ENCODE results near the gene MX2. TPM values are rescaled to one million over a fixed set of nuclear protein-coding genes. Genes with fewer than 3 reads are reported as not detected.

Gene MX2
- total RNA-seq, 2 donors from 2014 or later: 17.6 to 20.4 TPM

DNA sequence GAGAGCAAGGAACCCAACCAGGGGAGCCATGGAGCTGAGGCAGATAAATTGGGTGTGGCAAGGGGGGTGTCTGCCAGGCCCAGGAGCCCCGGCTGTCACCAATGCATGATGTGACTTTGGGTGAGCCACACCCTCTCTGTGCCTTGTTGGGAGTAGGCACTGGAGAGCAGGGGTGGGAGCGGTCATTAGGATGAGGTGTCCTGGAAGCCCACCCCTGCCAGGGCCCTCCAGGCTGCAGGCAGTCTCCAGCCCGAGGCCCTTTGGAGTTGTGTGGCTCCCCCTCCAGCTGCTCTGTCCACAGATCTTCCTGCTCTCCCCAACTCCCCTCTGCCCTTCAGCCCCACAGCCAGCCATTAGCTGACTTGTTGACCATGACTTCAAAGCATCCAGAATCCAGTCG lies 11.4 kb downstream of the MX2 start:
- intact Hi-C loops (cut with DNase I): no loop called here
- DNase-seq (ENCODE audit: low spot score): no peak

DNA sequence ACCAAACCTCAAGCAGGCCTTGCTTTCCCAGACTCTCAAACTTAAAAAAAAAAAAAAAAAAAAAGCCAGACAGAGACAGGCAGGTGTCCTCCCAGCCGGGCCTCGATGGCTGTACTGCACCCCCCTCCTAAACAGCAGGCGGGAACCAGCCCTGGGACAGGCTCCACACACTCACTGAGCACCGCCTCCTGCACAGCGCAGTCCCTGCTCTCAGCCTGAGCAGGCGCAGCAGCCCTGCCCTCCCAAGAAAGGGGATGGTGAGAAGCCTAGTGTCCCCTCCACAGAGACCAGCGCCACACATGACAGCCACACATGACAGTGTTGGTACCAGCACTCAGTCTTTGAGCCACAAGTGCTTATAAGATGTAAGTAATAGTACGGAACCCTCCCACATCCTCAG lies 11.9 kb downstream of the MX2 start:
- intact Hi-C loops (cut with DNase I): no loop called here
- DNase-seq (ENCODE audit: low spot score): no peak

DNA sequence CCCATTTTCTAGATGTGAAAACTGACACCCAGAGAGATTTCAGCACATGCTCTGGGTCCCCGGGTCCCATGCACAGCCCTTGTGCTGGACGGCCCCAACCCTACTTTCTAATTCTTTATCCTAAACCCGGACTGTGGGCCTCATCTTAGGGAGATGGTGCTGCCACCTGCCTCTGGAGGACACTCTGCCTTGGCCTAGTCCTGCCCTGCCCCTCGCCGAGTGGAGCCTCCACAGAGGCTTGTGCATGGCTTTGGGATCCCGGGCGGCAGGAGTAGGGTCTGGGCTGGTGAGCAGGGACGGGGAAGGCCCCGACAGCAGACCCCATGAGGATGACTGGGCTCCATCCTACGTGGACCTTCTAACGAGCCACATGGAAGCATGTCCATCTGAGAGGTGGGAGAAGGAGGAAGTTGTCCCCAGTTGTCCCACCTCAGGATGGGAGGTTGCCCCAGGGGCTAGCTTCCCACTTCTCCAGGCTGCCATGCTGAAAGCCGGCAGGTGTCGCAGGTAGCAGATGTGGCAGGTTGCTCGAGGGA lies 12.4 kb downstream of the MX2 start:
- intact Hi-C loops (cut with DNase I): no loop called here
- no peak for DNase-seq (ENCODE audit: low spot score)

DNA sequence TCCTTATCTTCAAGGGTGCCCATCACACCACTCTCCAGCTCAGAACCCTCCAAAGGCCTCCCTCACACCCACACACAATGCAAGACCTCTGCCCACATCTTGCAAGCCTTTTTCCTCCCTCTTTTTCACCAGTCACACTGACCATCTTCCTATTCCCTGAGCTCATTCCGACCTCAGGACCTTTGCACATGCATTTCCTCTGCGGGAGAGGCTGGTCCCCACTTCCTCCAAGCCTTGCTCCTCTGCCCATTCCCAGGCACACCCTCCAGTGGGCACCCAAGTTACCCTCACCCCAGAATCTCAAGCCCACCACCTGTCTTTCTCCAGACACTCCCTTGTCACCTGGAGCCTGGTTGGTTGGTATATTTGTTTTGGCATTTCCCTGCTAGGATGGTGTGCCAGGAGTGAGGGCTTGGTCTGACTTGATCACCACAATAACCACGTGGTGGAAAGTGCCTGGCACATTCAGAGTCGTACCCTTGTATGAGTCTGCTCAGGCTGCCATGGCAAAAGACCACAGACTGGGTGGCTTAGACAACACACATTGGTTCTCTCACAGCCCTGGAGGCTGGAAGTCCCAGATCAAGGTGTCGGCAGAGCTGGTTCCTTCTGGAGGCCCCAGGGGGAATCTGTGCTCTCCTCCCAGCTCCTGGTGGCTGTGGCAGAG lies 13.2 kb downstream of the MX2 start:
- DNase-seq (ENCODE audit: low spot score): peak; percentile 59
- intact Hi-C loops (cut with DNase I): no loop called here

DNA sequence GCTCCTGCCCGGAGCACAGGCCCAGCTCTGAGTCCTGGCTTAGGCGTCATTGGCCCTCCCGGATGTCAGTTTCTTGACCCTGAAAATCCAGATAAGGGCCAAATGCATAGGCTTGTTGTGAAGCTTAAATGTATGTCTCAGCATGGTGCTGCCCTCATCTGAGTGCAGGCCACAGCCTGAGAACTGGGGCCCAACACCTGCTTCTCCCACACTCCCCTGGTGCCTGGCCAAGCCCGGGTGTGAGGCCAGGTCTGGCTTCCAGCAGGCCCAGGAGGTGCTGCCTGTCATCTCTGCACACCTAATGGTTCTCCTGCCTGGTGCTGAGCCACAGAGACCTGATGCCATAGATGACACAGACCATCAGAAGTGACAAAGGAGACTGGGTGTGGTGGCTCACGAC lies 14.0 kb downstream of the MX2 start:
- DNase-seq (ENCODE audit: low spot score): no peak

DNA sequence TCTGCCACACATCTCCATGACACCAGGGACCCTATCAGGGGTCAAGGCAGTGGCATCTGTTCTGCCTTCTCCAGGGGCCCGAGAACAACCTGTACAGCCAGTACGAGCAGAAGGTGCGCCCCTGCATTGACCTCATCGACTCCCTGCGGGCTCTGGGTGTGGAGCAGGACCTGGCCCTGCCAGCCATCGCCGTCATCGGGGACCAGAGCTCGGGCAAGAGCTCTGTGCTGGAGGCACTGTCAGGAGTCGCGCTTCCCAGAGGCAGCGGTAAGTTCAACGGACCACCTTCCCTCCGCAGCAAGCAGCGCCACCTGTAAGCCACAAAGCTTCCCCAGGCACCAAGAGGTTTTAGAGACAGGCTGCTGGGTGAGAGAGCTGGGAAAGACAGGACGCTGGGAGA lies 15.9 kb downstream of the MX2 start:
- intact Hi-C loops (cut with DNase I): no loop called here
- DNase-seq (ENCODE audit: low spot score): no peak

More for the DNA sequence above, 14.0 kb downstream of the MX2 start:
- intact Hi-C loops (cut with DNase I): no loop called here

DNA sequence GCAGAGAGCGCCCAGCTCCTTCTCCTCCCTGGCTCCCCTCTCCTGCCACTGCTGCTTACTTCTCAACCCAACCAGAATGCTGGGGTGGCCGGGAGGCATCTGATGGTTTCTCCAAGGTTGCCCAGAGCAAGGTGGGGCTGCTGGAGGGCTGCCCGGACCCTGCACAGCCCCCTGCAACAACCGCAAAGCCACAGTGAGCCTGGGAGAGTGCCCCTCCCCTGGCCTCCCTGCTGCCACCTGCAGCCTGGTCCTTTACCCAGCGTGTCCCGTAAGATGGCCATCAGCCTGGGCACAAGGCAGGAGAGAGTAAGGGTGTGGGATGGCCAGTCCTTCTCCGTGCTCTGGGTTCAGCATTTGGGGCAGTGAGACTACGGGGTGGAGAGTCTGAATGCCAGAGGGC lies 17.0 kb downstream of the MX2 start:
- no peak for DNase-seq (ENCODE audit: low spot score)
- intact Hi-C loops (cut with DNase I): no loop called here

DNA sequence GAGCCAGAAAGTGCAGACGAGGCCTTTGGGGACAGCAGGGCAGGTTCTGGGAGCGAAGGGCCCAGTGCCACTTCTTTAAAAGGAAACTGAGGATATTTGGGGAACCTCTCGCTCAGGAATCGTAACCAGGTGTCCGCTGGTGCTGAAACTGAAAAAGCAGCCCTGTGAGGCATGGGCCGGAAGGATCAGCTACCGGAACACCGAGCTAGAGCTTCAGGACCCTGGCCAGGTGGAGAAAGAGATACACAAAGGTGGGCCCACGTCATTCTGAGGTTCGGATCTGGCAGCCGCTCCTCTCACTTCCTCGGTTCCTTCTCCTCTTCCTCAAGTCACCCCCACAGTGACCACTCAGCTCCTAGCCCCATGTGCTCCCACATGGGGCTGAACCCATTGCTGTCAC lies 18.1 kb downstream of the MX2 start:
- intact Hi-C loops (cut with DNase I): no loop called here
- no peak for DNase-seq (ENCODE audit: low spot score)

DNA sequence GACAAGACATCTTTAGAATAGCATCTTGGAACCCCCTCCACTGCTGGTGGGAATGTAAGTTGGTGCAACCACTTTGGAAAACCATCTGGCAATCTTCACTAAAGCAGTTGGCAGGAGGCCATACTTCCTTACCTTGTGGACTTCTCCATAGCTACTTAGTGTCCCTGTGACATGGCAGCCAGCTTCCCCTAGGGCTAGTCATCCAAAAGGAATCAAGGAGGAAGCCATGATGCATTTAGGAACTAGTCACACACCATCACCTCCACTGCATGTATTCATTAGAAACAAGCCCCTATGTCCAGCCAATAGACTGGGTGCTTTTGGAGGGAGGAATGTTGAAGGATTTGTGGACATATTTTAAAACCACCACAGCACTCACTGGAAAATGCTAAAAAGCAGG lies 19.9 kb downstream of the MX2 start:
- intact Hi-C loops (cut with DNase I): no loop called here
- no peak for DNase-seq (ENCODE audit: low spot score)

DNA sequence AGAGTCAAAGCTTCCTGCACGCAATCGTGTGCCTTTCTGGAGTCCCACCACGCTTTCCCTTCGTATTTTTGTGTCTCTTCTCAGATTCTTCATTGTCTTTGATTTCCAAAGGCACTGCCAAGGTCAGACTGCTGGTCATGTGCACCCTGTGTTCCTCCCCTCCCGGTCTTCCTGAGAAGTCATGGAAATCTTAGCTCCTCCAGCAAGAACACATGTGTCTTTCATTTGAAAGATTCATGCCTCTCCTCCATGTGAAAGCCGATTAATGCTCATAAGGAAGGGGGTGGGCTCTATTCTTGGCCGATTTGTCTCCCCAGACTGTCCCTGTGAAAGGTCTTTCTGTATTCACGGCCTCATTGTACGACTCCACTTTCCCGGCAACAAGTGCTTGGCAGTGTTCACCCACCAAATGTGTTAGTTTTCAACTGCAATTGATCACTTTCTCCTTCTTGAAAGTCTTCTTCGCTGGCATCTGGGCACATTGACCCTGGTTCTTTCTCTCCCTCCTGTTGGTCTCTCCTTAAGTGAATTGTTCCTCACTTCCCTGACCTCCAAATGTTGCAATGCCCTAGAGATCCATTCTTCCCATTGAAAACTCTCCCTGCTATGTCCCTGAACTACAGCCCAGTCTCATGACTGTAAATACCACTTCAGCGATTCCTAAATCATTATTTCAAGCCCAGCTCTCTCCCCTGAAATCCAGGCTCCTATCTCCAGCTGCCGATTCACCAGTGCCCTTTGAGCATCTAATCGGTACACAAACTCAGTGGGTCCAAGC lies 25.4 kb downstream of the MX2 start:
- intact Hi-C loops (cut with DNase I): no loop called here
- no peak for DNase-seq (ENCODE audit: low spot score)

DNA sequence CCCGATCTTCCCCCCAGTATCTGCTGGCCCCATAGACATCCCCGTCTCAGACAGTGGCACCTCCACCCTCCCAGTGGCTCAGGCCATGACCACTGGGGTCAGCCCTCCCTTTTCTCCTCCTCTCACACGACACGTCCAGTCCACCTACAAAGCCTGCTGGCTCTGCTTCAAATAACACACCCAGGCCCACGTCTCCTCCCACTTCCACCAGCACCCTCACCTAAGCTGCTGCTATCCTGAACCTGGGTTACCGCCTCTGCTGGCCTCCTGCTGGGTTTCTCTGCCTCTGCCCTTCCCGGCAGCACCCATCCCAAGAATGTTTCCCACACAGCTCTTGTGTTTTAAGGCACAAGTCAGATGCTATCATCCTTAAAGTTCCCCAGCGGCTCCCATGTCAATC lies 26.0 kb downstream of the MX2 start:
- no peak for DNase-seq (ENCODE audit: low spot score)
- intact Hi-C loops (cut with DNase I): no loop called here

DNA sequence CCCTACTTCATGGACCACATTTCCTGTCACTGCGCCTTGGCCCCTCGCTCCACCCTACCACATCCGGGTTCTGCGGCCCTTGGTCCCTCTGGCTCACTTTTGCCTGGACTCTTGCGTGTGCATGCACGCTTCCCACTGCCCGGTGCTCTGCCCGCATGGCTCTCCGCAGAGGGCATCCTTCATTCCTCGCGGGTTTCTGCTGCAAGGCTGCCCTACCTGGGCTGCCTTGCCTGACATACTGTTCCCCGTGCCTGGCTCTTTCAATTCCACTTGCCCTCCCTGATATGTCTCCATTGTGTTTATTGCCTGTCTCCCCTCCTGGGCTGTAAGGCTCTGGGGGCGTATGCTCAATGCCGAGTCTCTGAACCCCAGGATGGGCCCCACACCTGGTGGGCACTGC lies 26.4 kb downstream of the MX2 start:
- intact Hi-C loops (cut with DNase I): no loop called here
- no peak for DNase-seq (ENCODE audit: low spot score)

DNA sequence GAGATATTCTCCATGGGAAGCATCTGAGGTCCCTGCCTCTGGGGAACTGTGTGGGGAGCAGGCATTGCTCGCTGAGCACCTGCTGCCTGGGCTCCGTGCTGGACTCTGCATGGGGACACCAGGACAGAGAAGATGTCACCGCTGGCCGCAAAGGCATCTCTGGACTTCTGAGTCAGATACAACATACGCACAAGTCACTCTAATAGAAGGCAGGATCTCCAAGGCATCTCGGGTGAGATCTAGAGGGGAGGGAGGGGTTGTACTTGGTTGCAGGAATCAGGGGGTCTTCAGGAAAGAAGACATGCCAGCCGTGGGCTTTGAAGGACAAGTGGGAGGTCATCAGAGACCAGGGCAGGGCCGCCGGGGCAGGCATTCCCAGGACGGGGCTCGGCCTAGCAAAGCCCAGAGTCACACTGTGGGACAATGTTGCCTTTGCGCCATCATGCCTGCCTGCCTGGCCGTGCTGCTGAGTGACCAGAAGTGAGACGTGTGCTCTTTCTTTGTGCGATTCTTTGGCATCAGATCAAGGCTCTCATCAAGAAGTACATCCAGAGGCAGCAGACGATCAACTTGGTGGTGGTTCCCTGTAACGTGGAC lies 28.3 kb downstream of the MX2 start:
- intact Hi-C loops (cut with DNase I): no loop called here
- no peak for DNase-seq (ENCODE audit: low spot score)

DNA sequence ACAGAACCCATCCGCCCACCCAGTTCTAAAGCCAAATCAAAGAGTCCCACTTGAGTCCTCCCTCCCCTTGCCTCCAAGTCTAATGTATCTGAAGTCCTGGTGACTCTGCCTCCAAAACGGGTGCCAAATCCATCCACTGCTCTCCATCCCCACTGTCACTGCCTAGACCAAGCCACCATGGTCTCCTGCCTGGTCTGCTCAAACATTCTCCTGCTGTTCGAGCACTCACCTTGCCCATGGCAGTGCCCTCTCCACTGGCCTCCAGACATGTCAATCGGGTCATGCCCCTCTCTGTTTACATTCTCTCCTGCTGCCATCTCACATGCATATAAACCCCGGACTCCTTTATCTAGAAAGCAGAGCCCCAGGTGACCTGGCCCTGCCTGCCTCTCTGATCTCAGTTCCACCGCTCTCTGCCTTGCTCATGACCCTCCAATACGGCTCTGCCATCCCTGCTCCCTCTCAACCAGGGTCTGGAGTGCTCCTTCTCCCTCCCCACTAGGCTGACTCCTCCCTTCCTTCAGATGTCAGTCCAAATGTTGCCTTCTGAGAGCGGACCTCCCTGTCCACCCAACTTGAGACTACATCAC lies 32.1 kb downstream of the MX2 start:
- intact Hi-C loops (cut with DNase I): no loop called here
- no peak for DNase-seq (ENCODE audit: low spot score)

DNA sequence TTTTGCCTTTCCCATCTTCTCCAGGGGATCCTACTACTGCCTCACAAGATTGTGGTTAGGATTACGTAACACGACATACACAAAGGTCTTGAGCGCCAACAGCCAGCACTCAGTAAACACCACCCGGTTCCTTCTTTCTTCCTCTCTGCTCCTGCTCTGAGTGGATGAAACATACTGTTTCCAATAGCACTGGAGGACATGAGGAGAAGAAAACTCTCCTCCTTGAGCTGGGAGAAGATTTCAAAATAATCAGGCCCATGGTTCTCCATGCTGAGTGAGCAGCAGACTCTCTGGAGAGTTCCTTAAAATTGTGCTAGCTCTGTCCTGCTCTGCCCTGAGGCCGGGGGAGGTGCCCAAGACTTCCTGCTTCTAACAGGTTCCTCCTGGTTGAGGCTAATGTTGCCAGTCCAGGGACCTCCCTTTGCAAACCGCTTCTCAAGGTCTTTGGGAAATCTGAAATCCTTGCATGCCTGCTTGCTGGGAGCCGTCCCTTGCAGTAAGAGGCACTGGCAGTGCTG lies 34.8 kb downstream of the MX2 start:
- intact Hi-C loops (cut with DNase I): no loop called here
- DNase-seq (ENCODE audit: low spot score): no peak

DNA sequence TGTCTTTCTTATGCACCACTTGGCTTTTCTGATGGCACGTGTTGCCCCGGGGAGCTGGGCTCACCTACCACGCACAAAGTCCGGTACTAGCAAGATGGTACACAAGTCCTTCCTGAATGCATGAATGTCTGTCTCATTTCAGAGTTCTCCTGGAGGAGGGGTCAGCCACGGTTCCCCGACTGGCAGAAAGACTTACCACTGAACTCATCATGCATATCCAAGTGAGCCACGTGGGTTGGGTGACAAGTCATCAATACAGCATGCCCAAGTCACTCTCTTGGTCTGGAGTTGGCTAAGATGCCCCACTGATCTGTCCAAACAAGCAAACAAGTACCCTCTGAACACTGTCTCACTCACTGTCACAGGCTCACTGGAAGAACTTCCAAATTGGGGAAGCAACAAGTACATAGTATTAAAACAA lies 35.7 kb downstream of the MX2 start:
- no peak for DNase-seq (ENCODE audit: low spot score)
- intact Hi-C loops (cut with DNase I): no loop called here

DNA sequence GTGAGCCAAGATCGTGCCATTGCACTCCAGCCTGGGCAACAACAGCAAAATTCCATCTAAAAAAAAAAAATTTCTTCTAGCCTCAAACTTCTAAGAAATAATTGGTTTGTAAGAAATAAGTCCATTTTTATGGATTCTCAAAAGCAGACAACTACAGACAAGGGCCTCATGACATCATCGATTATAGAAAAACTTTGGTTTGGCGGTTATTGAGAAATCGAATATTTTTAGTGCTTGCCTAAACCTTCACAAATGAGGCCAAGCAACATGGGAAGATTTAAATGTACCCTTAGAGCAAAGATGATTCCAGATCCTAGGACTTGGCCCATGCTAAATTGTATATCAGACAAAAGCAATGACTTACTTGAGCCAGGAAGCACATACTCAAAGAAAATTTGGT lies 36.4 kb downstream of the MX2 start:
- intact Hi-C loops (cut with DNase I): no loop called here
- no peak for DNase-seq (ENCODE audit: low spot score)

DNA sequence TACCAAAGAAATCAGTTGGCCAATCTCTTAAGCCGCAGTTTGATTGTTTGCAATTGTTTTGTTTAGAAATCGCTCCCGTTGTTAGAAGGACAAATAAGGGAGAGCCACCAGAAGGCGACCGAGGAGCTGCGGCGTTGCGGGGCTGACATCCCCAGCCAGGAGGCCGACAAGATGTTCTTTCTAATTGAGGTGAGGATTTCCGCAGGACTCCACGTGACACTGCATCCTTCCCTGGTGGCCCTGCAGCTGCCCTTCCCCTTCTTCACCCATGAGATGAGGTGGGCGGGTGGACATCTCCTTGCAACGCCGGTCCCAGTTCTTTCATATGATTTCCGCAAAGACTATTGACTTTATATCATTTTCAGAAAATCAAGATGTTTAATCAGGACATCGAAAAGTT lies 37.0 kb downstream of the MX2 start:
- no peak for DNase-seq (ENCODE audit: low spot score)
- intact Hi-C loops (cut with DNase I): no loop called here

DNA sequence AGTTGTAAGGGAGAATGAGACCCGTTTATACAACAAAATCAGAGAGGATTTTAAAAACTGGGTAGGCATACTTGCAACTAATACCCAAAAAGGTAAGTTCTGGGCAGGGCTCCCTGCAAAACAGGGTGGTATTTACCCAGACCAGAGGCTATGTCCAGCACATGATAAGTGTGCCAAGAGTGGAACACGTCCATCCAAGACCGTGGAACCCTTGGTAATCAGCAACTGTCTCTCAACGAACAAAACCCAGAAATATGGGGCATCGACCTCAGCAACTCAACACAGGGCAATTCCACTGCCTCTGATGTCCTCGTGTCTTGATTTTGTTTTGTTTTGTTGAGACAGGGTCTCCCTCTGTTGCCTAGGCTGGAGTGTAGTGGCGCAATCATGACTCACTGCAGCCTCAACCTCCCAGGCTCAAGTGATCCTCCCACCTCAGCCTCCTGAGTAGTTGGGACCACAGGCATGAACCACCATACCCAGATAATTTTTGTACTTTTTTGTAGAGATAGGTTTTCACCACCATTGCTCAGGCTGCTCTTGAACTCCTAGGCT lies 37.5 kb downstream of the MX2 start:
- no peak for DNase-seq (ENCODE audit: low spot score)
- intact Hi-C loops (cut with DNase I): no loop called here

DNA sequence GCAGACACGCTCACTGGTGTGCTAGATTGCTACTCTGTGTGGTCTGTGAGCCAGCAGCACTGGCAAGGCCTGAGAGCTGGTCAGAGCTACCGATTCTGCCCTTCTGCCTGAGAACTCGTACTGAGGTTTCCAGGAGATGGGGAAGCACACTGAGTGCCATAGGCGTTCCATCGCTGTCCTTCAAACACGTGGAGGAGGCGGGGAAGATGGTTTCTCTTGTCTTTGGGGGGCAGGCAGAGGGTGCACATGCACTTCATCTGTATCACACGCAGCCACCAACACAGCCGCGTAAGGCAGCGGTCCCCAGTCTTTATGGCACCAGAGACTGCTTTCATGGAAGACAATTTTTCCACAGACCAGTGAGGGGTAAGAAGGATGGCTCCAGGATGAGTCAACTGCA lies 40.4 kb downstream of the MX2 start:
- intact Hi-C loops (cut with DNase I): no loop called here
- DNase-seq (ENCODE audit: low spot score): no peak

Measured in posterior vena cava (tissue), 2 donors.